Measurements from ENCODE around the gene GFPT1.
"Not testable (repeated sequence)": the region's sequence is repeated elsewhere in the genome, so short reads cannot be mapped to it uniquely, and the experiment has no call there.

GFPT1 gene

GRCh38 chr2:69386789-69387734 lies at the start of gene GFPT1:
GFPT1 (minus strand) TSS chr2:69387227; CDS start chr2:69387071, 156 bp downstream.
- DNase-seq: peak; percentile 90 to 93

GRCh38 chr2:69436596-69436937 lies 49.5 kb upstream of the GFPT1 start:
- DNase-seq: no peak

- DNase-seq: no peak
These were observed 47.7 kb upstream of the GFPT1 start for GRCh38 chr2:69434753-69435152.

GRCh38 chr2:69429491-69430183 lies 42.6 kb upstream of the GFPT1 start:
- no peak for DNase-seq

GRCh38 chr2:69428981-69429380 lies 42.0 kb upstream of the GFPT1 start:
- no peak for DNase-seq

- DNase-seq: no peak
These were observed 37.4 kb upstream of the GFPT1 start for GRCh38 chr2:69424419-69424818.

- no peak for DNase-seq
These were observed 35.2 kb upstream of the GFPT1 start for GRCh38 chr2:69422198-69422597.

- not testable (repeated sequence) for DNase-seq
These were observed 32.1 kb upstream of the GFPT1 start for GRCh38 chr2:69419111-69419510.

GRCh38 chr2:69416147-69416546 lies 29.1 kb upstream of the GFPT1 start:
- DNase-seq: no peak

GRCh38 chr2:69411120-69411519 lies 24.1 kb upstream of the GFPT1 start:
- no peak for DNase-seq

GRCh38 chr2:69405306-69405705 lies 18.3 kb upstream of the GFPT1 start:
- DNase-seq: no peak

GRCh38 chr2:69400121-69400520 lies 13.1 kb upstream of the GFPT1 start:
- DNase-seq: no peak

GRCh38 chr2:69397234-69397633 lies 10.2 kb upstream of the GFPT1 start:
- no peak for DNase-seq

- no peak for DNase-seq
These were observed 8.8 kb upstream of the GFPT1 start for GRCh38 chr2:69395866-69396265.

GRCh38 chr2:69393963-69394362 lies 6.9 kb upstream of the GFPT1 start:
- DNase-seq: no peak

GRCh38 chr2:69390471-69390870 lies 3.4 kb upstream of the GFPT1 start:
- DNase-seq: peak; percentile 4 to 18

GRCh38 chr2:69390001-69390400 lies 3.0 kb upstream of the GFPT1 start:
- DNase-seq: no peak

GRCh38 chr2:69389271-69389670 lies 2.2 kb upstream of the GFPT1 start:
- DNase-seq: no peak

- DNase-seq: no peak
These were observed 899 bp upstream of the GFPT1 start for GRCh38 chr2:69387770-69388481.

GRCh38 chr2:69386360-69386759 lies 667 bp downstream of the GFPT1 start:
- peak in 1 of 2 donors; percentile 10 for DNase-seq

GRCh38 chr2:69385443-69386151 lies 1.4 kb downstream of the GFPT1 start:
- DNase-seq: no peak

- no peak for DNase-seq
These were observed 2.4 kb downstream of the GFPT1 start for GRCh38 chr2:69384618-69385081.
